RWPE2 (cell line): Measurements from ENCODE around the gene NUP210L.

Experiments used
- ATAC-seq: fragments of 200-7000 bp; cut with Tn5 transposase; 3 replicates; pipeline ENCODE4 v1.9.1; 2021; ENCODE audit warnings: low read depth
- DNase-seq: peaks from one replicate; pipeline ENCODE4 v3.0.0-alpha.2; 2020; ENCODE audit warnings: low spot score
- H3K27ac ChIP-seq: fragments of 450-650 bp; 2 replicates; pipeline ENCODE4 v1.5.1; 2017; ENCODE audit warnings: mild to moderate bottlenecking; ENCODE audit not compliant: poor library complexity, severe bottlenecking
- H3K27me3 ChIP-seq: fragments of 250-450 bp; sonication (Bioruptor Pico); 2 replicates; pipeline ENCODE4 v1.5.1; 2021; ENCODE audit warnings: mild to moderate bottlenecking, moderate library complexity; ENCODE audit not compliant: insufficient read depth, poor library complexity, severe bottlenecking
- H3K36me3 ChIP-seq: fragments of 250-450 bp; sonication (Bioruptor Pico); 2 replicates; pipeline ENCODE4 v1.5.1; 2020; ENCODE audit warnings: low read depth, mild to moderate bottlenecking, moderate library complexity
- H3K4me1 ChIP-seq: fragments of 250-450 bp; sonication (Bioruptor Pico); 2 replicates; pipeline ENCODE4 v1.5.1; 2021; ENCODE audit warnings: mild to moderate bottlenecking, moderate library complexity; ENCODE audit not compliant: insufficient read depth, poor library complexity, severe bottlenecking
- H3K4me3 ChIP-seq: fragments of 250-450 bp; sonication (Bioruptor Pico); 2 replicates; pipeline ENCODE4 v1.5.1; 2021; ENCODE audit warnings: mild to moderate bottlenecking, moderate library complexity; ENCODE audit not compliant: severe bottlenecking
- H3K9me3 ChIP-seq: fragments of 250-450 bp; sonication (Bioruptor Pico); 2 replicates; pipeline ENCODE4 v1.5.1; 2021; ENCODE audit warnings: mild to moderate bottlenecking, moderate library complexity; ENCODE audit not compliant: severe bottlenecking
- TF ChIP-seq, protein P1 (sequence below): fragments of 450-650 bp; IDR thresholded peaks from one replicate; pipeline ENCODE4 v1.5.1; 2017; ENCODE audit warnings: mild to moderate bottlenecking, moderate library complexity; ENCODE audit not compliant: poor library complexity, severe bottlenecking

NUP210L gene

DNA sequence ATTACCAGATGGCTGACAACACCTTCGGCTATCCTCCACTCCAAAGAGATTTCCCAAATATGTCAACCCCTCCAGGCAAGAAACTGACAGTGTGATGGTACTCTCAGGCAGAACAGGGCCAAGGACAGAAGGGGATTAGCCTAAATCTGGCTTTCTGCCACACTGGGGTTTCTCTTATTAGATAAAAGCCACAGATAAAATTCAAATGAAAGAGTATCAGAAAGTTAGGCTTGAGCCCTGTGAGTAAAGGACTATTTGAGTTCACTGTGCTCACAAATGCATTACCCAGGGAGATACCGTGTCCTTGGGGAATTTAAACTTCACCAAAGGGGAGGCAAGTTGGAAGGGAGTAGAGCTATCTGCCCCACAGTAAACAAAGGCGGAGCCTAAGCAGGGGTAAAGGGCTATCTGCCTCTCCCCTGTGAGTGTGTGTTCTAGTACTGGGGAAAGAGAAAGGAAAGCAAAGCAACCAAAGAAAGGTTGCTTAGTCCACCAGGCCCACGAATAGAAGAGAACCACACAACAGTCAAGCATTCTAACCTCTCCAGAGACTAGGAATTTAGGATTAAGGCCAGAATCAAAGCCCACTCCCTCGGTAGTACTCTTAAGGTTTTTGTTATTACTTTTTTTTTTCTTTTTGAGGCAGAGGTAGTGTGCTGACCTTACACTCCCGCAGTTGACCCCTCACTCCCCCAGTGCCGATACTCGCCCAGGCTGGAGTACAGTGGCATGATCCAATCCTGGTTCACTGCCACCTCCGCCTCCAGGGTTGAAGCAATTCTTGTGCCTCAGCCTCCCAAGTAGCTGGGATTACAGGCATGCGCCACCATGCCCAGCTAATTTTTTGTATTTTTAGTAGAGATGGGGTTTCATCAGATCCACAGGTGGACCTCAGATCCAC, 24.3 kb upstream of the NUP210L start:
- TF ChIP-seq, protein P1, sequence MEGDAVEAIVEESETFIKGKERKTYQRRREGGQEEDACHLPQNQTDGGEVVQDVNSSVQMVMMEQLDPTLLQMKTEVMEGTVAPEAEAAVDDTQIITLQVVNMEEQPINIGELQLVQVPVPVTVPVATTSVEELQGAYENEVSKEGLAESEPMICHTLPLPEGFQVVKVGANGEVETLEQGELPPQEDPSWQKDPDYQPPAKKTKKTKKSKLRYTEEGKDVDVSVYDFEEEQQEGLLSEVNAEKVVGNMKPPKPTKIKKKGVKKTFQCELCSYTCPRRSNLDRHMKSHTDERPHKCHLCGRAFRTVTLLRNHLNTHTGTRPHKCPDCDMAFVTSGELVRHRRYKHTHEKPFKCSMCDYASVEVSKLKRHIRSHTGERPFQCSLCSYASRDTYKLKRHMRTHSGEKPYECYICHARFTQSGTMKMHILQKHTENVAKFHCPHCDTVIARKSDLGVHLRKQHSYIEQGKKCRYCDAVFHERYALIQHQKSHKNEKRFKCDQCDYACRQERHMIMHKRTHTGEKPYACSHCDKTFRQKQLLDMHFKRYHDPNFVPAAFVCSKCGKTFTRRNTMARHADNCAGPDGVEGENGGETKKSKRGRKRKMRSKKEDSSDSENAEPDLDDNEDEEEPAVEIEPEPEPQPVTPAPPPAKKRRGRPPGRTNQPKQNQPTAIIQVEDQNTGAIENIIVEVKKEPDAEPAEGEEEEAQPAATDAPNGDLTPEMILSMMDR = no peak
- Histone ChIP-seq H3K27me3 (no peaks in the 10 kb centered on the region), H3K4me3 (no peak overlapping the region), H3K36me3 (peaks cover 72% of the 10 kb centered on the region), H3K27ac (no peak overlapping the region), H3K4me1 (peaks cover 32% of the 10 kb centered on the region), H3K9me3 (no peaks in the 10 kb centered on the region)
- DNase-seq (no peak), ATAC-seq (no peak)

DNA sequence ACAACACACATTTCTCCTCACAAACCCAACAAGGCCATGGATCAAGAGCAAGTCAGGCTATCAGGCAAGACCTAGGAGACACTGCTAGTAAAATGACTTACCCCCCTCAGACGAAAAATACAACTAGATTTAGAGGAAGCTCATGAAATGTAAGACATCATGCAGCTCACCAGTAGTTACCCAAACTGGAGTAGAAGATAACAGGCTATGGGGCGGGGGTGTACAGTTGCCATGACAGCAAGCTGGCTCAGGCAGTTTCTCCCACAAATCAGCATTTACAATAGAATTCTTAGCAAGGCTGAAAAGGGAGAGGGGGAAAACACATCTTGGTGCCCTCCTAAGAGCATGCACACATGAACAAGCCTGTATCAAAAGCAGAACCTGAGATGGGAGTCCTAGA, 23.1 kb upstream of the NUP210L start:
- Histone ChIP-seq H3K36me3 (peaks cover 83% of the 10 kb centered on the region), H3K4me1 (peaks cover 32% of the 10 kb centered on the region), H3K4me3 (no peak overlapping the region), H3K27ac (no peak overlapping the region), H3K9me3 (no peaks in the 10 kb centered on the region), H3K27me3 (no peaks in the 10 kb centered on the region)
- TF ChIP-seq, protein P1 = no peak
- ATAC-seq (no peak), DNase-seq (no peak)

DNA sequence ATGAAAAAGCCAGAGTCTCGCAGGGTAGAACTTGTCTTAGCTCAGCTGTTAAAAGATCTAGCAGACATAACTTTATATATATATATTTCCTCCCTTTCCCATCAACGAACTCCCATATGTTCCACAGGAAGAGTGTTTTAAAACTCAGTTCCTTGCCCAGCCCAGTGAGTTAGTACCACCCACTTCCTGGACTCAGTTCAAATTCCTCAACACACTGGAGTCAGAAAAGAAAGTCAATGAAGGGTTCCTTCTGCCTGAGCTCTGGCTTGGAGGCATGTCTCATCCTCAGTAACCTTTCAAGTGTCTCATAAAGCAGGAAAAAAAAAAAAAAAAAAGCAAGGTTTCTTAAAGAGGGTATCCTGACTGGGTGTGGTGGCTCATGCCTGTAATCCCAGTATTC, 21.5 kb upstream of the NUP210L start:
- Histone ChIP-seq H3K4me3 (no peak overlapping the region), H3K27ac (peak overlapping the region; percentile 27), H3K4me1 (peaks cover 29% of the 10 kb centered on the region), H3K9me3 (no peaks in the 10 kb centered on the region), H3K27me3 (no peaks in the 10 kb centered on the region), H3K36me3 (peaks cover 92% of the 10 kb centered on the region)
- DNase-seq (no peak), ATAC-seq (peak; percentile 76)
- TF ChIP-seq, protein P1 = no peak

DNA sequence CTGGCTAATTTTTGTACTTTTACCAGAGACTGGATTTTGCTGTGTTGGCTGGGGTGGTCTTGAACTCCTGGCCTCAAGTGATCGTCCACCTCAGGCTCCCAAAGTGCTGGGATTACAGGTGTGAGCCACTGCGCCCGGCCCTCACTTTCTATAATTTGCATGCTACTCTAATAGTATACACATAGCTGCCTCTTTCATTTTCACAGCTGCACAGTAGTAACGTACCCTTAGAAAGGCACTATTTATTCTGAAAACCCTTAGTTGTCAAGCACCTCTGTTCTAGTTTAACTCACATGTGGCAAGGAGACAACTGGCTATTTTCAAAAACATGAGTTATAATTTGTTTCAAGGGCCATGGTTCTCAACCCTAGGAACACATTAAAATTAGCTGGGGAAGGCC, 19.8 kb upstream of the NUP210L start:
- peaks cover 92% of the 10 kb centered on the region for H3K36me3 ChIP-seq
- no peaks in the 10 kb centered on the region for H3K27me3 ChIP-seq
- no peak overlapping the region for H3K4me3 ChIP-seq
- no peak for ATAC-seq
- no peaks in the 10 kb centered on the region for H3K9me3 ChIP-seq
- H3K27ac ChIP-seq = no peak overlapping the region
- TF ChIP-seq, protein P1 = no peak
- DNase-seq = no peak
- H3K4me1 ChIP-seq = peaks cover 12% of the 10 kb centered on the region

DNA sequence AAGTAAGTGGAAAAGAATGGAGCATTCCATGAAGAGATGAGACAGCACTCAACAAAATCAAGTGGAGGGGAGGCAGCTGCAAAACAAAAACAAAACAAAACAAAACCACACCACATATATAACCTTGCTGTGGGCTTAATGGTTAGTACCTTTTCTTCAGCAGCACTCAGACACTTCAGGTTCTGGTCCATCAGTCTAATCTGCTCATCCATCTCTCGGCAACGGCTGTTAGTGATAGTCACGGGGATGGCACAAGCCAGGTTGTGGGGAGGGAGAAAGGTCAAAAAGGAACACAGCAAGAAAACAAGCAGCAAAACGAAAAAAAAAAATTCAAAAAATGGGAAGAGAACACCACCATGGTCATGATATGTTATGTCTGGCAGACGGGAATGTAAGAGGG, 17.0 kb upstream of the NUP210L start:
- no peak for ATAC-seq
- Histone ChIP-seq H3K9me3 (no peaks in the 10 kb centered on the region), H3K27me3 (no peaks in the 10 kb centered on the region), H3K27ac (no peak overlapping the region), H3K4me1 (no peaks in the 10 kb centered on the region), H3K36me3 (peaks cover 92% of the 10 kb centered on the region), H3K4me3 (no peak overlapping the region)
- DNase-seq = no peak
- TF ChIP-seq, protein P1 = no peak
